Measurements from ENCODE around the gene VPS8.

The VPS8 gene

GRCh38 chr3:184848934-184849333, 37.0 kb downstream of the VPS8 start:
- no peaks in the 10 kb centered on the region for H3K4me1 Mint-ChIP-seq
- H3K36me3 Mint-ChIP-seq, result peaks cover 48% of the 10 kb centered on the region
- no peaks in the 10 kb centered on the region for H3K27me3 Mint-ChIP-seq
- H3K27ac Mint-ChIP-seq, result no peak overlapping the region
- no peak overlapping the region for H3K4me3 Mint-ChIP-seq
- ATAC-seq, result no peak
- no peaks in the 10 kb centered on the region for H3K9me3 Mint-ChIP-seq

- no peak for ATAC-seq
- Mint-ChIP-seq H3K9me3 (no peaks in the 10 kb centered on the region), H3K27ac (no peak overlapping the region), H3K4me1 (no peaks in the 10 kb centered on the region), H3K36me3 (peaks cover 59% of the 10 kb centered on the region), H3K27me3 (no peaks in the 10 kb centered on the region), H3K4me3 (no peak overlapping the region)
These were observed 38.2 kb downstream of the VPS8 start for GRCh38 chr3:184850201-184850600.

GRCh38 chr3:184857099-184857498, 45.1 kb downstream of the VPS8 start:
- H3K27ac Mint-ChIP-seq, result no peak overlapping the region
- no peak overlapping the region for H3K4me3 Mint-ChIP-seq
- H3K9me3 Mint-ChIP-seq, result no peaks in the 10 kb centered on the region
- H3K36me3 Mint-ChIP-seq, result peaks cover 64% of the 10 kb centered on the region
- no peaks in the 10 kb centered on the region for H3K4me1 Mint-ChIP-seq
- H3K27me3 Mint-ChIP-seq, result no peaks in the 10 kb centered on the region
- ATAC-seq, result no peak

- Mint-ChIP-seq H3K27me3 (no peaks in the 10 kb centered on the region), H3K27ac (no peak overlapping the region), H3K9me3 (no peaks in the 10 kb centered on the region), H3K4me1 (no peaks in the 10 kb centered on the region), H3K4me3 (no peak overlapping the region), H3K36me3 (peaks cover 55% of the 10 kb centered on the region)
- ATAC-seq, result no peak
These were observed 52.0 kb downstream of the VPS8 start for GRCh38 chr3:184864000-184864399.

- Mint-ChIP-seq H3K27me3 (no peaks in the 10 kb centered on the region), H3K27ac (no peak overlapping the region), H3K4me1 (no peaks in the 10 kb centered on the region), H3K36me3 (peaks cover 63% of the 10 kb centered on the region), H3K9me3 (no peaks in the 10 kb centered on the region), H3K4me3 (no peak overlapping the region)
- ATAC-seq, result no peak
These were observed 56.5 kb downstream of the VPS8 start for GRCh38 chr3:184868477-184868876.

DNA sequence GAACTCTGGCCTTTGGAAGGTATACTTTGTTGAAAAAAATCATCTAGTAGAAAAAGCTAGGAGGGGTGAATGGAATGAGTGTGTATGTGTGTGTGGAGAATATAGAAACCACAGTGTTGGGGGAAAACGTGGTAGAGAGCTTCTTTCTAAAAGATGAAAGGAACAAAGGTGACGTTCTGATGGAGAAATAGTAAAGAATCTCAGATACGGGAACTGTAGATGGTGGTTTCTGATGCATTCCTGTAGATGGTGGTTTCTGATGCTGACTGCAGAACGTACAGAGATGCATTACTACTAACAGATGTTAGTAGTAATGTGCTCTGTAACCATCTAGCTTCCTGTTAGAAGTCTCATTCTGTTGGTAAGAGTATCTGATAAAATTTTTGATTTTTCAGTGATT, 60.2 kb downstream of the VPS8 start:
- no peak for ATAC-seq
- no peaks in the 10 kb centered on the region for H3K27me3 Mint-ChIP-seq
- no peak overlapping the region for H3K4me3 Mint-ChIP-seq
- no peak overlapping the region for H3K27ac Mint-ChIP-seq
- peaks cover 47% of the 10 kb centered on the region for H3K36me3 Mint-ChIP-seq
- no peaks in the 10 kb centered on the region for H3K4me1 Mint-ChIP-seq
- no peaks in the 10 kb centered on the region for H3K9me3 Mint-ChIP-seq

GRCh38 chr3:184873141-184873540, 61.2 kb downstream of the VPS8 start:
- ATAC-seq, result no peak
- H3K27ac Mint-ChIP-seq, result no peak overlapping the region
- H3K4me1 Mint-ChIP-seq, result no peaks in the 10 kb centered on the region
- H3K4me3 Mint-ChIP-seq, result no peak overlapping the region
- no peaks in the 10 kb centered on the region for H3K9me3 Mint-ChIP-seq
- H3K36me3 Mint-ChIP-seq, result peaks cover 50% of the 10 kb centered on the region
- no peaks in the 10 kb centered on the region for H3K27me3 Mint-ChIP-seq

DNA sequence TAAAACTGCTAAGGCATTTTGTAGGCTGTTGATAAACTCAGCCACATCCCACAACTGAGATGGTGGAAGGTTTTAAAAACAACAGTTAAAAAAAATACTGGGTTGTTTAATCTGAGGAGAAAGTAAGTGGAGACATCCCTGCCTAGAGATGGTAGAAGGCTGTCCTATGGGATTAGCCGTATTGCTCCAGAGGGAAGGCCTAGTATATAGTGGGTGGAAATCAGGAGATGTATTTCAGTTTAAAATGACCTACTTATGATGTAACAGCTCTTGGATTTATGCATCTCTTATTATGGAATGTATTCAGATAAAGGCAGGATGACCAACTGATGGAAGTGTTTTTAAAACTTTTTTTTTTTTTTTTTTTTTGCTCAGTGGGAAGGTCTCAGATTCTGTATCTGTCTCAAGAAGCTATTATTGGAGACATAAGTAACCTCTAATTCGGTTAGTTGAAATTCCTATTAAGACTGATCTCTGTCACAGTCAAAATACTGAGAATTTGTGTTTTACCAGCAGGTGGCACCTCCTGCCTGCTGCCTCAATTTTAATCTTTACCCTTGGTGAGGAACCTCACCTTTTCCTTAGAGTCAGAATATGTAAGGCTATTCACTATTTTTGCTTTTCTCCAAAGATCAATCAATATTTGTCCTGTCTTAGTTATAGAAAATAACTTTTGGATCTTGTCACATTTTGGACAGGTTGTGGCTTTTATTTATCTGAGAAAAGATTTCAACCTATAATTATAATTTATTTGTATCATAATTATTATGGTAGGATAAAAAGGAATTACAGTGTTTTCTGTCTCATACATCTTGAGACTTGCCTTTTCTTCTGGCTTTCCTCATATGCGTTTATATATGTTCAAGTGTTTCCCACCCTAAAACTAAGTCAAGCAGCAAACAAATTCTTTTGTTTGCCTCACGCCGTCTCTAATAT, 63.0 kb downstream of the VPS8 start:
- no peaks in the 10 kb centered on the region for H3K9me3 Mint-ChIP-seq
- H3K27me3 Mint-ChIP-seq, result no peaks in the 10 kb centered on the region
- no peaks in the 10 kb centered on the region for H3K4me1 Mint-ChIP-seq
- H3K27ac Mint-ChIP-seq, result no peak overlapping the region
- peaks cover 46% of the 10 kb centered on the region for H3K36me3 Mint-ChIP-seq
- no peak for ATAC-seq
- no peak overlapping the region for H3K4me3 Mint-ChIP-seq

DNA sequence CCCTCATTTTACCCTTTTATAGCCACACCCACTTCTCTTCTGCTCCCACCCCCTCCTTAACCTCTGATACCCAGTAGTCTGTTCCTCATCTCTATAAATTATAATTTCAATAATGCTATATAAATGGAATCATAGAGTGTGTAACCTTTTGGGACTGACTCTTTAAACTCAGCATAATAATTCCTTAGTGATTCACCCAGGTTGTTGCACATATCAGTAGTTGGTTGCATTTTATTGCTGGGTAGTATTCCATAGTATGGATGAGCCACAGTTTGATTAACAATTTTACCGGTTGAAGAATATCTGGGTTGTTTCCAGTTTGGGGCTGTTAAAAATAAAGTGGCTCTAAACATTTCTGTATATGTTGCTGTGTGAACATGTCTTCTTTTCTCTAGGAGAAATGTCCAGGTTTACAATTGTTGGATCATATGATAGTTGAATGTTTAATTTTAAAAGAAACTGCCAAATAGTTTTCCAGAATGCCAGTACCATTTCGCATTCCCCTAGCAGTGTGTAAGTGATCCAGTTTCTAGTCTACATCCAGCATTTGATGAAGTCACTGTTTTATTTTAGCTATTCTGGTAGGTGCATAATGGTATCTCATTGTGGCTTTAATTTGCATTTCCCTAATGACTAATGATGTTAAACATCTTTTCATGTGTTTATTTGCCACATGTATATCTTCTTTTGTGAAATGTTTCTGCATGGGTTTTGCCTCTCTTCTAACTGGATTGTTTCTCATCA, 68.5 kb downstream of the VPS8 start:
- no peak for ATAC-seq
- no peaks in the 10 kb centered on the region for H3K27me3 Mint-ChIP-seq
- H3K36me3 Mint-ChIP-seq, result peaks cover 51% of the 10 kb centered on the region
- no peak overlapping the region for H3K27ac Mint-ChIP-seq
- peaks cover 17% of the 10 kb centered on the region for H3K4me1 Mint-ChIP-seq
- no peaks in the 10 kb centered on the region for H3K9me3 Mint-ChIP-seq
- H3K4me3 Mint-ChIP-seq, result no peak overlapping the region

DNA sequence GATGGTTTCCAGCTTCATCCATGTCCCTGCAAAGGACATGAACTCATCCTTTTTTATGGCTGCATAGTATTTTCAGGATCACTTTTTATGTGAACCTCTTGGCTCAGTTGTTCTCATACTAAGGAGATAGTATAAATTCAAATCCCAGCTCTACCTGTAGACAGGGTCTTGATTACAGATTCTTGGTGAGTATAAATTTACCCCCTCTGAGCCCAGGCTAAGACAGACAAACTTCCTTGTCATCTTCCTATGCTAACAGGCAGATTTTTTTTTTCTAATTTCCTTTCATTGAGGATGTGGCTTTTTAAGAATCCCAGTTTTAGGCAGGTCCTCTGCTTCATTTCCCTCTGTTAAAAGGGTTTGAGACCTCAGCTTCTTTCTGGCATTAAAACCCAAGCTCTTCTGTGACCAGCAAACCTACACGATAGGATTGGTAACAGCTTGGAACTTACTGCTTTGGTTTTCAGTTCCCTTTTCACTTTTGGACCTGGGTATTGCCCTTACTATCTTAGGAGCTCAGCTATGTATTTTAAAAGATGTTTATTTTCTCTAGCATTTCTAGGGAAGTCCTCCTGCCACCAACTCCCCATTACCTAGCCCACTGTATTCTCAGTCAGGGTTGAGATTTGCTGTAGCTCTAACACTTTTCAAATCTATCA, 72.5 kb downstream of the VPS8 start:
- no peaks in the 10 kb centered on the region for H3K9me3 Mint-ChIP-seq
- peak; percentile 94 for ATAC-seq
- no peak overlapping the region for H3K4me3 Mint-ChIP-seq
- H3K27ac Mint-ChIP-seq, result peak overlapping the region; percentile 61
- peaks cover 28% of the 10 kb centered on the region for H3K36me3 Mint-ChIP-seq
- no peaks in the 10 kb centered on the region for H3K27me3 Mint-ChIP-seq
- peaks cover 17% of the 10 kb centered on the region for H3K4me1 Mint-ChIP-seq

- H3K4me1 Mint-ChIP-seq, result peaks cover 17% of the 10 kb centered on the region
- no peak overlapping the region for H3K4me3 Mint-ChIP-seq
- ATAC-seq, result no peak
- peak overlapping the region; percentile 61 for H3K27ac Mint-ChIP-seq
- H3K9me3 Mint-ChIP-seq, result no peaks in the 10 kb centered on the region
- peaks cover 27% of the 10 kb centered on the region for H3K36me3 Mint-ChIP-seq
- no peaks in the 10 kb centered on the region for H3K27me3 Mint-ChIP-seq
These were observed 73.1 kb downstream of the VPS8 start for GRCh38 chr3:184885112-184885511.

DNA sequence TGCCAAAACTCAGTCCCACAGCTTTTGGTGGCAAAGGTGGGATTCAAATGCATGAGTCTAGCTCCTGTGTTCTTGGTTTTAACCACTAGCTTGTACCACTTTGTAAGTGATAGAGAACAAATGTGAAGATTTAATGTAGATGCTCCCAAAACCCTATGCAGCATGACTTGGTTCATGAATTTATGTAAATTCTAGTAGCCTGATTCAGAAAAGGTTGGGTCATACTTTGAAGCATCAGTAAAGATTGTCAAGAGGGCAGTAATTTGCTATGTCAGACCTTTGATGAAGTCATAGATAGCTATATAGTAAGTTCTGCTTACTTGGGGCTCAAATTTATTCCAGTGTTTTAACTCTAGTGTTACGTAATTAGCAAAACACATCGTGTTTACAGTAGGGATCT, 75.6 kb downstream of the VPS8 start:
- H3K4me3 Mint-ChIP-seq, result no peak overlapping the region
- no peaks in the 10 kb centered on the region for H3K9me3 Mint-ChIP-seq
- H3K27me3 Mint-ChIP-seq, result no peaks in the 10 kb centered on the region
- H3K36me3 Mint-ChIP-seq, result peaks cover 18% of the 10 kb centered on the region
- no peak for ATAC-seq
- H3K27ac Mint-ChIP-seq, result no peak overlapping the region
- H3K4me1 Mint-ChIP-seq, result peaks cover 17% of the 10 kb centered on the region

DNA sequence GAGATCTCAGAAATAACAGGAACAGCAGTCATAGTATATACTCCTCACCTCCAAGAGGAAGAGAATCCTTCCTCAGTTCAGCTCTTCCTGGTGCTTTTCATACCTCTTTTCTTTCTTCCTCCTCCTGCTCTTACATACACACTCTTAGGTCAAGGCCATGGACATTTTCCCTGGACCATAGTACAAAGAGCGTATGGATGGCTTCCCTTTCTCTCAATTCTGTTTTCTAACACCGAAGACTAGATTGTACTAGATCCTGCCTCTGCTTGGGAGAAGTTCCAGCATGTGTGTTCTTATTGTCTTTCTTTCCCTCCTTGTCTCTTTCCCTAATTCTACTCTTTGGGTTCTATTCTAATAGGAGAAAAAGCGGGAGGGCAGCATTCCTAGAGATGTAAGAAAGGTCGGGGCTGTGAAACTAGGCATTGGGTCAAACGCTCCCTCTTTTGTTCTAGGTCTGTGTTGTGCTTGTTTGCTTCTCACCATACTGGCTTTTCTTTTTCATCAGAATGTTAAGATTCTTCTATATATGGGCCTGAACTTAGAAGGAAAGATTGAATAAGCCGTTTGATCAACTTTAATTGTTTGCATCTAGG, 77.4 kb downstream of the VPS8 start:
- no peaks in the 10 kb centered on the region for H3K27me3 Mint-ChIP-seq
- H3K4me1 Mint-ChIP-seq, result peaks cover 8% of the 10 kb centered on the region
- ATAC-seq, result no peak
- H3K4me3 Mint-ChIP-seq, result no peak overlapping the region
- H3K27ac Mint-ChIP-seq, result peak overlapping the region; percentile 43
- no peaks in the 10 kb centered on the region for H3K9me3 Mint-ChIP-seq
- peaks cover 15% of the 10 kb centered on the region for H3K36me3 Mint-ChIP-seq

DNA sequence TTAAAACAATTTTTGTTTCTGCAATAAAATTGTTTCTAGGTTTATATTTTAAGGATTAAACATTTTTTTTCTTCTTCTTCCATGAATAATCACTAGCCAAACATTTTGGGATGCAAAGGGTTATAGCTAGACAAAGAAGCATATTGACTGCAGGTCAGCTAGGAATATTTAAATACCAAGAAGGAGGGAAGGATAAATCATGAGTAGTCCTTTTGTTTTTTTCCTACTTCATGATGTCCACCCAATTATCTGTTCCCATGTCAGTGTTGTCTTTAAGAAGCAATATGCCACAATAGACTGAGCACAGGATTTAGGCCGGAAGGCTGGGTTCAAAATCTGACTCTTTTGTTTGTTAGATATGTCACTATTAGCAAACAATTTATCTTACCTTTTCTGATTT, 82.1 kb downstream of the VPS8 start:
- H3K9me3 Mint-ChIP-seq, result no peaks in the 10 kb centered on the region
- H3K27me3 Mint-ChIP-seq, result no peaks in the 10 kb centered on the region
- H3K4me1 Mint-ChIP-seq, result no peaks in the 10 kb centered on the region
- H3K4me3 Mint-ChIP-seq, result no peak overlapping the region
- peaks cover 16% of the 10 kb centered on the region for H3K36me3 Mint-ChIP-seq
- no peak for ATAC-seq
- no peak overlapping the region for H3K27ac Mint-ChIP-seq

GRCh38 chr3:184895350-184895749, 83.4 kb downstream of the VPS8 start:
- no peak overlapping the region for H3K27ac Mint-ChIP-seq
- no peaks in the 10 kb centered on the region for H3K9me3 Mint-ChIP-seq
- H3K4me1 Mint-ChIP-seq, result no peaks in the 10 kb centered on the region
- no peaks in the 10 kb centered on the region for H3K27me3 Mint-ChIP-seq
- H3K36me3 Mint-ChIP-seq, result peaks cover 22% of the 10 kb centered on the region
- H3K4me3 Mint-ChIP-seq, result no peak overlapping the region
- ATAC-seq, result no peak
